NCI-H2227 (cell line): ENCODE measurements around the gene CALML4.
A peak's percentile ranks its signal among the peaks of the same experiment; 100 is the strongest.
"Not testable (repeated sequence)": the region's sequence is repeated elsewhere in the genome, so short reads cannot be mapped to it uniquely, and the experiment has no call there.

Experiments
- DNase-seq: peaks from one replicate; lab custom pipeline; 2025; ENCODE audit not compliant: unreplicated experiment; lab: John Stamatoyannopoulos, UW

CALML4 gene

GRCh38 chr15:68192804-68193486 is 12.2 kb downstream of the CALML4 start:
- DNase-seq, result no peak

- no peak for DNase-seq
Measured at GRCh38 chr15:68192117-68192516, 13.0 kb downstream of the CALML4 start.

DNA sequence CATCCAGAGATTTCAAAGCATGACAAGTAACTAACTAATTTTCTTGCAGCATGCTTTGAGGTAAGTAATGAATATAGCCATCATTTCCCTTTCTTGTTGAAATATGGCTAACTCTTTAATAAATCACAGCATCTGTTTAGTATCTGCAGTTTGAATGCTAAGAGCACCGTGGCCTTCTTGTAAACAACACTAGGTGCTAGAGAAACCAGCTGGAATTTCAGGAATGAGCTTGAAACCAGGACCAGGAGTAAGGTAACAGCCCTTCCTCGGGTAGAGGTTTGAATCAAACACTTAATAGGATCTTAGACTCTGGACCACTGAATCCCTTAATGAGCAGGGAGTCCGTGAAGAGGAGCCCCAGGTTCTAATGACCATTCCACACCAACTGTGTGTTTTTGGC is 13.6 kb downstream of the CALML4 start:
- DNase-seq, result no peak

DNA sequence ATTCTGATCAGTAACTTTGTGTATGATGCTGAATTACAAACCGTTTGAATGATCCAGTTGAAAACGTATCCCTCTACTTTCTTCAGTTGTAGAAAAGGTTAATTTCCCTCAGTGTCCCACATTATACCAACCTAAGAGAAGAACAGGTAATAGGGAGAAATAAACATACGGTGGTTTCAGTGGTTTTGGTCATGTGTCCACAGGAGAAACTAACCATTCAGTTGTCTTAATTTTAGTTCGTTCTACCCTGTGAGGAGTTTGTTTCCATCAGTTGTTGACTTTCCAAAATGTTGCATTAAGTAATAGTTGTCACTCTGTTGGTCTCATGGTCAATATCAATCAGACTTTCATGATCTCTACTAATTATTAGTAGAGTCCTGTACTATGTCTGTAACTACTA is 15.1 kb downstream of the CALML4 start:
- no peak for DNase-seq

GRCh38 chr15:68188647-68189046 is 16.5 kb downstream of the CALML4 start:
- no peak for DNase-seq

DNA sequence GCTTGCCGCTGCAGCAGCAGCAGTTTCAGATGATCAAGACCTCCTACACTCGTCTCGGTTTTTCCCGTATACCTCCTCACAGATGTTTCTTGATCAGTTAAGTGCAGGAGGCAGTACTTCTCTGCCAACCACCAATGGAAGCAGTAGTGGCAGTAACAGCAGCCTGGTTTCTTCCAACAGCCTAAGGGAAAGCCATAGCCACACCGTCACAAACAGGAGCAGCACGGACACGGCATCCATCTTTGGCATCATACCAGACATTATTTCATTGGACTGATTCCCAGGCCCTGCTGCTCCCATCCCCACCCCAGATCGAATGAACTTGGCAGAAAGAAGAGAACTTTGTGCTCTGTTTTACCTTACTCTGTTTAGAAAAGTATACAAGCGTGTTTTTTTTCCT is 17.6 kb downstream of the CALML4 start:
- no peak for DNase-seq

DNA sequence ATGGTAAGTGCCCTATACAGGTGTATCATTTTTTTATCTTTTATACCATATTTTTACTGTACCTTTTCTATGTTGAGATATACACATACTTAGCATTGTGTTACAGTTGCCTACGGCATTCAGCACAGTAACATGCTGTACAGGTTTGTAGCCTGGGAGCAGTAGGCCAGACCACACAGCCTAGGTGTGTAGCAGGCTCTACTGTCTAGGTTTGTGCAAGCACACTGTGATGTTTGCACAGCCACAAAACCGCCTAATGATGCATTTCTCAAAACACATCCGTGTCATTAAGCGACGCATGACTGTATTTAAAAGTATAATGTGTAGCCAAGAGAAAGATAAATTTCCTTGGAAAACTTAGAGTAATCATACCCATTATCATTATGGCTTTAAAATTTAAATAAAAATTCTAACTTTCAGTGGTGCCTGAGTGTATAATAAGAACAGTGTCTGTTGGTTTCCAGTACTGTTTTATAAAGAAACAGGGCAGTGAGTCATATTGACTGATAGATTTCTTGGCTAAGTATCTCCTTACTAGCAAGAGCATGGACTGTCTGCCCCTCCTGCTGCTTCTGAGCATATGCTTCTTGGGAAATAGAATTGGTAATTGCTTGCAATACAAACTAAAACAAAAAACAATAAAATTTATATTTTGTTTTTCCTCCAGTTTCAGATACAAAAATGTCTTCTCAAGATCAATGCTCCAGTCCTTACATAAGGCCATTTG is 18.3 kb downstream of the CALML4 start:
- no peak for DNase-seq

DNA sequence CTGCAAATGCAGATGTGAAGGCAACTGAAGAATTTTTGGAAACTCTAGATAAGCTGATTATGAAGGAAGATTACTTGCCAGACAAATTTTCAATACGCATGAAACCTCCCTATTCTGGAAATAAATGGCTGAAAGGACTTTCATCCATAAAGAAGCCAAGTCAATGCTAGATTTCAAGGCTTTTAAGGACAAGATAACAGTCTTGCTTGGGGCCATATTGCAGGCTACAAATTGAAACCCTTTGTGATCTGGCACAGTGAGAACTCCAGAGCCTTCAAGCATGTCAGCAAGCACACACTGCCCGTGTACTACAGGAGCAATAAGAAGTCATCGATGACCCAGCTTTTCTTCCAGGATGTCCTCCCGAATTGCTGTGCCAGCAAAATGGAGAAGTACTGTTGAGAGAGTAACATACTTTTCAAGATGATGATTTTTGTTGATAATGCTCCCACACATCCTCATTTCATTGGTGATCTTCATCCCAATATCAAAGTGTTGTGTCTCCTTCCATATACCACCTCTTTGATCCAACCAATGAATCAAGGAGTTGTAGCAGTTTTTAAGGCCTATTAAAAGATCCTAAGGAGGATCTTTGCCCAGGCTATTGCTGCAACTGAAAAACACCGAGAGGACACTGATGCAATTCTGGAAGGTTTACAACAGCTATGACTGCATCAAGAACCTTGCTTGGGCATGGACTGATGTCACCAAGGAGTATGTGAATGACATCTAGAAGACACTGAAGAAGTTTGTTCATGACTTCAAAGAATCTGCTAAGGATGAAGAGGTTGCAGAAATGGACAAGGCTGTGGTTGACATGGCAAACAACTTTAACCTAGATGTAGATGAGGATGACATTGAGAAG is 20.3 kb downstream of the CALML4 start:
- DNase-seq, result no peak

DNA sequence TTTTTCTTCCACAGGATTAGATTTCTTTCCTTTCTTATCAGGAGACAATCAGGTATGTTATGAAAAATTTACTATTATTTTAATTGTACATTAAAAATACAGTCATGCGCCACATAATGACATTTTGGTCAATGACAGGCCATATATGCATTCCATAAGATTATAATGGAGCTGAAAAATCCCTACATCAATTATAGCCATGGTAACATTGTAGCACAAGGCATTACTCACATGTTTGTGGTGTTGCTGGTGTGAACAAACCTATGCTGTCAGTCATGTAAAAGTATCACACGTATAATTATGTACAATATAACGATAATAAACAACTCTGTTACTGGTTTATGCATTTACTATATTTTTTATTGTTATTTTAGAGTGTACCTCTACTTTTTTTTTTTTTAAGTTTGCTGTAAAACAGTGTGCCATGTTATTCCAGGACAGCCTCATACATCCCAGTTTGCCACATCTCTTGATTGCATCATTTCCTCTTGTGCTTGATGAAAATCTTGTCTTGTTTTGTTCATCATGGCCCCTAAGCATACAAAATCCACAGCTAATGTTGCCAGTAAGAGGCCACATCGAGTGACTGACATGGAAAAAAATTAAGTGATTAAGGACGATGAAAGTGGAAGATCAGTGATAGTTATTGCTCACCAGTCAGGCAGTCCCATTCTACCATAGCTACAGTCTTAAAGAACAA is 21.4 kb downstream of the CALML4 start:
- no peak for DNase-seq

DNA sequence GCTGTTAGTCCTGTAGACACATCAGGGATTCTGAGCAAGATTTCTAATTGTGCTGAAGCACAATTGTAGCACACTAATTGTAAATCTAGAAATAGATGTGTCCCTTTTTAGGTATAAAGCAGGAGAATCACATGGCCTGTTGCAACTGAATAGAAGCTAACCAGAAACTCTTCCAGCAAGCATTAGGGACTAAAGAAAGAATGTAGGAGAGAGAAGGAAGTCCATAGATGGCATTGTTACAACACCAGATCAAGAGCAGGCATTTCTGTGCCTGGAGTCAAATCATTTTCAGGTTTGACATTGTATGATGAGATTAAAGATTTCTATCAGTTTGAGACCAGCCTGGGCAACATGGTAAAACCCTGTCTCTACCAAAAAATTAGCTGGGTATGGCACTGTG is 27.4 kb downstream of the CALML4 start:
- DNase-seq, result no peak

DNA sequence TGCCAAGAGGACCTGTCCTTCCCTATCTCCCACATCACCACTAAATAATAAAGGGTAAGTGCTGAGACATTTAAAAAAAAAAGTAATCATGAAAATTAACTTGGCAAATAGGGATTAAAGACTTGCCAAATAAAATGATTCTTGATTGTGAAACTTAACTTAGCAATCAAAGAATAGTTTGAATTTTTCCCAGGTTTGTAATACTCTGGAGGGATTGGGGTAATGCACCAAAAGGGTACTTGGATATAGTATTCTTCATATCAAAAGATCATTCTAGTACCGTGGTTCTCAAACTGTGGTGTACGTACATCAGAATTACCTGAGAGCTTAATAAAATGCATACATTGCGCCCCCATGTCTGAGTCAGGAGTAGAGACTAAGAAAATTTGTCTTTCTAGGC is 28.5 kb downstream of the CALML4 start:
- DNase-seq, result no peak

DNA sequence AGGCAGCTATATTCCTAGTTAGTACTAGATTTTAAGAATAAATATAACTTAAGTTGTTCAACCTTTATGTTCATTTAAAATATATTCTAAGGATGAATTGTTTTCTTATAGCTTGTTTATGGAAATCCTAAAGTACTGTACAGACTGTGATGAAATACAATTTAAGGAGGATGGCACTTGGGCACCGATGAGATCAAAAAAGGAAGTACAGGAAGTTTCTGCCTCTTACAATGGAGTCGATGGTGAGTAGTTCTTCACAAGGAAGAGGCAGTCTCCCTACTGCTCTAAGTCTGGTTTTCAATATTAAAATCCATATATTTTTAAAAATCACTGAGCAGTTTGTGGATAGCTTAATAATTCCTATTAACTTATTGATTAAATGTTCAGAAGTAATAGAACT is 29.6 kb downstream of the CALML4 start:
- no peak for DNase-seq

DNA sequence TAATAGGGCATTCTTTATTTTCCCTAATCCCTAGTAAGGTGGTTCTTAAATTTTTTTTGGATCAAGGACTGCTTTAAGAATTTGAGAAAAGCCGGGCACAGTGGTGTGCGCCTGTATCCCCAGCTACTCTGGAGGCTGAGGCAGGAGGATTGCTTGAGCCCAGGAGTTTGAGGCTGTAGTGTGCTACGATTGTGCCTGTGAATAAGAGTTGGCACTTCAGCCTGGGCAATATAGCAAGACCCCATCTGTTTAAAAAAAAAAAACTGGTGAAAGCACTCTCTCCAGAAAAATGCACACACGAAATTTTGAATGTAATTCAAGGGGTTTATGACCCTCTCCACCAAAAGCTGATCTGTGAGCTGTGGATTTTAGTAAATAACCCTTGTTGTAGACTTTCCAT is 32.0 kb downstream of the CALML4 start:
- no peak for DNase-seq

DNA sequence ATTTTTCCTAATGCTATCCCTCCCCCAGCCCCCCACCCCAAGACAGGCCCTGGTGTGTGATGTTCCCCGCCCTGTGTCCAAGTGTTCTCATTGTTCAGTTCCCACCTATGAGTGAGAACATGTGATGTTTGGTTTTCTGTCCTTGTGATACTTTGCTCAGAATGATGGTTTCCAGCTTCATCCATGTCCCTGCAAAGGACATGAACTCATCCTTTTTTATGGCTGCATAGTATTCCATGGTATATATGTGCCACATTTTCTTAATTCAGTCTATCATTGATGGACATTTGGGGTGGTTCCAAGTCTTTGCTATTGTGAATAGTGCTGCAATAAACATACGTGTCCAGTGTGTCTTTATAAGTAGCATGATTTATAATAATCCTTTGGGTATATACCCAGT is 33.1 kb downstream of the CALML4 start:
- DNase-seq, result not testable (repeated sequence)

- no peak for DNase-seq
Measured at GRCh38 chr15:68166847-68167246, 38.3 kb downstream of the CALML4 start.

DNA sequence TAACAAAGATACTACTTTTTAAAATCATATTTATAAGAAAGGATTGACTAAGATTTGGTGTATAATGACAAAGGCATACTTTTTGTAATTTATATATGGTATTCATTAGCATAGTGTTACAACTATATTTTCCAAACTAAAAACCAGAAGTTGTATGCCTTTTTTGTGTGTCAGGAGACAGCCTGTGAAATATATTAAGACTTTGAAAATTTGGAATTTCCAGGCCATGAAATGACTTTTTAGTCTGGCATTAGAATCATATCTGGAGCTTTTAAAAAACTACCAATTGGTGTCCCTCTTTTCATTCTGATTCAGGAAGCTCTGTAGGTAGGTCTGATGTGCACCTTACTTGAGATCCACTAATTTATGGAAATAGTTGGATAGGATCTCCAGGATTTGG is 41.9 kb downstream of the CALML4 start:
- DNase-seq, result no peak

DNA sequence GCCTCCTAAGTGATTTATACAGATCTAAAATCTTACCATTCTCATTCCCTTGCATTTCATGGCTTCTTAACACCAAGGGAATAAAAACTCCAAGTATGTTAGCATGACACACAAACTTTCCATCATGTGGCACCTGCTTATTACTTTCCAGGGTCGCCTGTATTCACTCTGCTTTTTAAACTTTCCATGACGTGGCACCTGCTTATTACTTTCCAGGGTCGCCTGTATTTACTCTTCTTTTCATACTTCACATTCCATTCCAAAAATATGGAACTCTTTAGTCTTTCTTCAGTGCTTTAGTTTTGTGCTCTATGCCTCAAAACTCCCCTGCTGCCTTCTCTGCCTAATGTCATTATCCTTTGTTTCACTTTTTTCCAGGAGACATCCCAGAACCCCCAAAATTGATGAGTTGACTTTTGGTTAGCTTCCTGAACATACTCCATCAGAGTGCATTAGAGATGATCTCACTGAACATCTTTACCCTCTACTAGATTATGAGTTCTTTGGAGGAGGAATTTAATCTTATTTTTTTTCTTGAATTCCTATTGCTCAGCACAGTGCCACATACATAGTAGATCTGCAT is 47.0 kb downstream of the CALML4 start:
- DNase-seq, result no peak

GRCh38 chr15:68157074-68157473 is 48.1 kb downstream of the CALML4 start:
- DNase-seq, result no peak

GRCh38 chr15:68154923-68155559 is 50.1 kb downstream of the CALML4 start:
- DNase-seq, result peak; percentile 60

- DNase-seq, result no peak
Measured at GRCh38 chr15:68152342-68152741, 52.8 kb downstream of the CALML4 start.
